Stimulated activated CD4-positive, alpha-beta T cell treated with anti-CD3 and anti-CD28 coated beads, Interleukin-15, amount 100 ng/mL, for 24 hours (primary cell): Measurements from ENCODE around the gene ZBTB20.
"Not testable (repeated sequence)": the region's sequence is repeated elsewhere in the genome, so short reads cannot be mapped to it uniquely, and the experiment has no call there.

Source experiments
- DNase-seq: peaks from one replicate; pipeline ENCODE4 v3.0.0-alpha.2; 2020

Gene ZBTB20

GRCh38 chr3:114823061-114823460 lies 324.0 kb downstream of the ZBTB20 start:
- no peak for DNase-seq

DNA sequence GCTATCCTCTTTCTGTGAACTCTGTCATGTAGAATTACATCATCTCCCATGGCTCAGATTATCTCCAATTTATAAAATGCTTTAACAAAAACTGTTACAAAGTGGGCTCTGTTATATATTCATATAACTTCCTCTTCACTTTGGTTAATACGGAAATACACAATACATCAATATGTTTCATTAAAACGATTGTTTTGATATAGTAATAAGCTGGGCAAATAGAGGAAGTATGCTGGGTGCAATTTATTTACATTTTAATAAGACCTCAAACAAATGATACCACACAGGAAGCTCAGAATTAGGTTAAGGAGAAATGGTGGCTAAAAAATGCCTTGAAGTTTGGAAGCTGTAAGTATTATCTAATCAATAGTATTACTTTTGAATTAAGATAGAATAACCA lies 331.0 kb downstream of the ZBTB20 start:
- DNase-seq = no peak

DNA sequence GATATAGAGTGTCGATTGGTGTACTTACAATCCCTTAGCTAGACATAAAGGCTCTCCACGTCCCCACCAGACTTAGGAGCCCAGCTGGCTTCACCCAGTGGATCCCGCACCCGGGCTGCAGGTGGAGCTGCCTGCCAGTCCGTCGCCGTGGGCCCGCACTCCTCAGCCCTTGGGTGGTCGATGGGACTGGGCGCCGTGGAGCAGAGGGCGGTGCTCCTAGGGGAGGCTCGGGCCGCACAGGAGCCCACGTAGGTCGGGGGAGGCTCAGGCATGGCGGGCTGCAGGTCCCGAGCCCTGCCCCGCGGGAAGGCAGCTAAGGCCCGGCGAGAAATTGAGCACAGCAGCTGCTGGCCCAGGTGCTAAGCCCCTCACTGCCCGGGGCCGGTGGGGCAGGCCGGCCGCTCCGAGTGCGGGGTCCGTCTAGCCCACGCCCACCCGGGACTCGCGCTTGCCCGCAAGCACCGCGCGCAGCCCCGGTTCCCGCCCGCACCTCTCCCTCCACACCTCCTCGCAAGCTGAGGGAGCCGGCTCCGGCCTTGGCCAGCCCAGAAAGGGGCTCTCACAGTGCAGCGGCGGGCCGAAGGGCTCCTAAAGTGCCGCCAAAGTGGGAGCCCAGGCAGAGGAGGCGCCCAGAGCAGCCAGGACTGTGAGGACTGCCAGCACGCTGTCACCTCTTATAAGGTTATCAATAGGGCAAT lies 334.4 kb downstream of the ZBTB20 start:
- DNase-seq = not testable (repeated sequence)

DNA sequence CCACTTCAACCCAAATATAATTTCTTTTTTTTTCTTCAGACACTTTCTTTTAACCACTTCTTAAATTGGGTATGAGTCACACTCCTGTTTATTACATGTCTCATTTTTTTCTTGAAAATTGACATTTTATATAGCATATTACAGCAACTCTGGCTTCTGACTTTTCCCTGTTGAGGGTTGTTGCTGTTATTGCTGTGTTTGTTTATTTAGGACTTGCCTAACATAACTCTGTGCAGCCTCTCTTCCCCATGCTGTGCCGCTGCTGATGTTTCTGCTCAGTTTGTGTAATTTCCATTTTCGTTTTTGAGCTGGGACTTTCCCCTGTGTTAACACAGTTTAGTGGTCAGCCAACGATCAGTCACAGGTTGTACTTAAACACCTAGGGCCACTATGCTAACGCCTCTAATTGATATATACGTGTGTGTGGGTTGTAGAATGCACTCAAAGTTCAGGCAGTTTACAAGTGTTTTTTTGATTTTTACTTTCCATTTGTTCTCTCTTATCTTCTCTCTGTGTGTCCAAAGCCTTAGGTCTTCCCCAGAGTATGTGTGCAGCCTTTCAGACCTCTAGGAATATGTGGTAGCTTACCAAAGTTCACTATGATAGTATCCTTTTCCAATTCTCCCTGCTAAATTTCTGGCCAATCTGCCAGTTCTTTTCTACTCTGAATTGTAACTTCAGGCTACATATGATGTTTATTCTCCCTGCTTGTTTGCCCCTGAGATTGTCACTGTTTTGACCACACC lies 337.2 kb downstream of the ZBTB20 start:
- DNase-seq = peak; percentile 9

GRCh38 chr3:114804099-114804498 lies 343.0 kb downstream of the ZBTB20 start:
- no peak for DNase-seq

- no peak for DNase-seq
Measured at GRCh38 chr3:114803042-114803695, 343.9 kb downstream of the ZBTB20 start.

DNA sequence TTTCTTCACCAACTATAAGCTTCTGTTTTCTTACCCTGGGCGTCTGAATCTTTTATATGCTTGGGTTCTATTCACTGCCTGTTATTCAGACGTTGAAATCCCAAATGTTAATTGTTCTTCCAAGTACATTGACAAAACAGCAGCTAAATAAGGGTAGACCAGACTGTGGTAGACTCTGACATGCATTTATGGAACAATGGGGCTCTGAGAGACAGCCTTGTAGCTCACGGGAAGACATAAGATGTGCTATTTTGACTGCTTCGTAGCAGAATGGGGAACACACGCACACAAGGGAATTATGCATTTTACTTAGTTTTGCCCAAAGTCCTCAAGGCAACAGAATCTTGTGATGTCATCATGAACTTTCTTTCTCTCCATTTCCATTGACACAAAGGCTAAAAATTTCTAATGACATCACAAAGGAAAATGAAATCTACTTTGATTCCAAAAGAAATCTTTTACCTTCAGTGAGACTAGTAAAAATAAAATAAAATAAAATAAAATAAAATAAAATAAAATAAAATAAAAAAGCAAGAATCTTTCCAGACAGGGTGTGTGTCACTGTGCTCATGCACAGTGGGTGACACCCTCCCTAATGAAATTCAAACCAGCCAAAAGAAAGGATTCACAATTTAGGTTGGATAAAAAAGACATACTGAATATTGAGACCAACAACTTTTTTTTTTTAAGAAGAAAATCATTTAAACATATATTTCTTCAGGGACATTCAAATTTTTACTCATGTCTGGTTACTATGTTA lies 346.6 kb downstream of the ZBTB20 start:
- no peak for DNase-seq

DNA sequence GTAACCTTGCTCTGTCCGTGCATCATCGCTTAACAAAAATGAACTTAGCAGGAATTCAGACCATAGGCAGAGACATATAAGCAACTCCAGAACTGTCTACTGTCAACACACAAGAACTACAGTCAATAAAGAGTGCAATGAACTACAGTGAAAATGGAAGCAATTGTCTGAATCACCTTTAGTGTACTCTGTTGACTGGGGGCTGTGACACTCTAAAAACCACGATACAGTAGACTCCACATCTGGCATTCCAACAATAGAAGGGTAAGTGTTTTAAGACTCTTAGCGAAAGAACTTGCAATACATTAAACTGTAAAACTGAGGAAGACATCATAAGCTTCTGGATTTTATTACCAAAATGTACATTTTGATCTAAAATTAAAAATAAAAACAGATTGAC lies 347.3 kb downstream of the ZBTB20 start:
- DNase-seq = no peak

- DNase-seq = no peak
Measured at GRCh38 chr3:114796796-114797195, 350.3 kb downstream of the ZBTB20 start.

GRCh38 chr3:114794894-114795630 lies 352.0 kb downstream of the ZBTB20 start:
- no peak for DNase-seq

- DNase-seq = no peak
Measured at GRCh38 chr3:114792159-114792918, 354.7 kb downstream of the ZBTB20 start.

DNA sequence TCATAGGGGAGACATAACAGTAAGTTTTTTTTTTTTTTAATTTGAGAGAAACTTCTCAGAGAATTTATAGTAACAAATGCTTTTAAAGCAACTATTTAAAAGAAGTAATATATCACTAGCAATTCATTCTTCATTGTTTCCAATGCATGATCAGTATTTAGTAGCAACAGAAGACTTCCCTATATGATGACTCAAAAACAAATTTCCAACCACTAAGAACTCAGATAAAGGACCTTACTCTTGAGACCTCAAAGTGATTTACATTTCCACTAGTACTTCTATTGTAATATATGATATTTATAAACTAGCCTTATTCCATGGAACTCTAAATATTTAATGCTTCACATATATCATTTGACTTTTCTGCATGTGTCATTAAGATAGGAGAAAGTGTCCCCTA lies 356.3 kb downstream of the ZBTB20 start:
- no peak for DNase-seq

- no peak for DNase-seq
Measured at GRCh38 chr3:114789803-114790202, 357.3 kb downstream of the ZBTB20 start.

GRCh38 chr3:114775395-114775794 lies 371.7 kb downstream of the ZBTB20 start:
- no peak for DNase-seq

DNA sequence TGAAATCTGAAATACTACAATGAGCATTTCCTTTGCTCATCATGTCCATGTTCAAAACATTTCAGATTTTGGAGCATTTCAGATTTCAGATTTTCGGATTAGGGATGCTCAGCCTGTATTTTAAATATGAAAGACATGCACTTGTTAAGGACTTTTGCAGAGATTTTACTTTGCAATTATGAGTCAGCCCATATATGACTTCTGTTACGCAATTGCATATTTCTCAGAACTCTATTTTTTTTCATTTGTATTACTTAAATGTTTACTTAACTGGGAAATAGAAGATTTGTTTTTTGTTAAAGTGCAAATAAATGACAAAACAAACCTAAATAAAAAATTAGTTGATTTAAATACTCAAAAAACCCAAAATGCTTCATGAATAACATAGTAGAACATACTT lies 376.2 kb downstream of the ZBTB20 start:
- DNase-seq = no peak

GRCh38 chr3:114764056-114764492 lies 383.0 kb downstream of the ZBTB20 start:
- DNase-seq = no peak

DNA sequence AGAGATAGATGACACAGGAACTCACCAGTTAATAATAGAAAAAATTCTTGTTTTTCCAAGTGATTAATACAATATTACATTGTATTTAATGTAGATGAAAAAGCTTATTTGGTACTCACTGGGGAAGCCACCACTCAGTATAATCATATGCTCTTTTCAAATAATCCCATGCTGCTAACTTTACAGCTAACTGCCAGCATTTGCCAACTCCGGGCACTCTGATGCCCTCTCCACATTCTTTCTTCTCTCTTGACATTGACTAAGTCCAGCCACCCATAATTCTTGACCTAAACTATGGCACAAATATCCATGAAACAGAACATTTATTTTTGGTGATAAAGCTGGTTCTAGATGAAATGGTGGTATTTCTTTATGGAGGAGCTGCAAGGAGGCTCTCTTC lies 384.9 kb downstream of the ZBTB20 start:
- no peak for DNase-seq

GRCh38 chr3:114760679-114761078 lies 386.4 kb downstream of the ZBTB20 start:
- DNase-seq = no peak

- no peak for DNase-seq
Measured at GRCh38 chr3:114758831-114759699, 388.0 kb downstream of the ZBTB20 start.

GRCh38 chr3:114756506-114757279 lies 390.4 kb downstream of the ZBTB20 start:
- DNase-seq = no peak
